OCI-M2 (cell line): ENCODE results near the gene ANK3.

Source experiments
- DNase-seq: peaks from one replicate; lab custom pipeline; 2025; ENCODE audit not compliant: unreplicated experiment; lab: John Stamatoyannopoulos, UW

ANK3 gene

GRCh38 chr10:60107308-60107976 lies 282.2 kb downstream of the ANK3 start:
- DNase-seq, result no peak

- DNase-seq, result no peak
These were observed 284.4 kb downstream of the ANK3 start for GRCh38 chr10:60105295-60105695.

- DNase-seq, result no peak
These were observed 287.9 kb downstream of the ANK3 start for GRCh38 chr10:60101821-60102220.

- DNase-seq, result no peak
These were observed 289.5 kb downstream of the ANK3 start for GRCh38 chr10:60099998-60100747.

- DNase-seq, result no peak
These were observed 290.7 kb downstream of the ANK3 start for GRCh38 chr10:60098677-60099601.

GRCh38 chr10:60096761-60097513 lies 292.7 kb downstream of the ANK3 start:
- DNase-seq, result no peak

- DNase-seq, result no peak
These were observed 296.4 kb downstream of the ANK3 start for GRCh38 chr10:60093317-60093716.

GRCh38 chr10:60086862-60087261 lies 302.8 kb downstream of the ANK3 start:
- DNase-seq, result no peak

GRCh38 chr10:60086421-60086820 lies 303.3 kb downstream of the ANK3 start:
- DNase-seq, result no peak

- no peak for DNase-seq
These were observed 306.8 kb downstream of the ANK3 start for GRCh38 chr10:60082744-60083344.

- DNase-seq, result no peak
These were observed 307.3 kb downstream of the ANK3 start for GRCh38 chr10:60082341-60082740.

- no peak for DNase-seq
These were observed 315.7 kb downstream of the ANK3 start for GRCh38 chr10:60073781-60074656.

- no peak for DNase-seq
These were observed 316.3 kb downstream of the ANK3 start for GRCh38 chr10:60073397-60073780.

- no peak for DNase-seq
These were observed 320.4 kb downstream of the ANK3 start for GRCh38 chr10:60069311-60069710.

- no peak for DNase-seq
These were observed 339.3 kb downstream of the ANK3 start for GRCh38 chr10:60050366-60050765.

GRCh38 chr10:60048091-60048501 lies 341.6 kb downstream of the ANK3 start:
- no peak for DNase-seq

GRCh38 chr10:60045571-60045970 lies 344.1 kb downstream of the ANK3 start:
- DNase-seq, result no peak

- DNase-seq, result no peak
These were observed 344.7 kb downstream of the ANK3 start for GRCh38 chr10:60044971-60045370.

GRCh38 chr10:60044242-60044641 lies 345.4 kb downstream of the ANK3 start:
- DNase-seq, result no peak
